PFSK-1 (cell line): ENCODE measurements around the gene SH3BGRL.

Experiments
- POLR2AphosphoS5 ChIP-seq: IDR thresholded peaks from 2 replicates; pipeline ENCODE4 v1.6.1; 2012; ENCODE audit warnings: low read depth, mild to moderate bottlenecking, control low read depth, low read length, moderate library complexity
- TF ChIP-seq, protein P1 (sequence below), 2 experiments: IDR thresholded peaks; 2 replicates each; pipeline versions ENCODE4 v1.6.1 to v1.8.0; 2011 to 2012; ENCODE audit warnings: low read depth in 2 of 2, low read length in 2 of 2, control low read depth in 1 of 2, inconsistent platforms in 1 of 2, mild to moderate bottlenecking in 1 of 2, moderate library complexity in 1 of 2; ENCODE audit not compliant: insufficient read depth in 1 of 2

DNA sequence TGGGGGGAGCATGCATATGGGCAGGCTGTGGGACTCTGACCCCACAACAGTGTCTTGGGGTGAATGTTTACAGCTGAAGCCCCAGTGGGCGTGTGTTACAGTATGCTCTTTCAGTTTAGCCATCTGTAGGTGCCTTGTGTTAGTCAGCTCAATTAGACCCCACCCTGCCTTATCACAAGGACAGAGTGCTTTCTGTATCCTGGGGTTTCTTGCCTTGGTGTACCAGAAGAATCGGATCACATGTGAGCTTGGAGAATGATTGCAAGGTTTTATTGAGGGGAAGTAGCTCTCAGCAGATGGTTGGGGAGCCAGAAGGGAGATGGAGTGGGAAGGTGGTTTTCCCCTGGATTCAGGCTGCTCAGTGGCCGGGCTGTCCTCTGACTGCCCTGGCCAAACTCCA is 27.3 kb downstream of the SH3BGRL start:
- TF ChIP-seq, protein P1, sequence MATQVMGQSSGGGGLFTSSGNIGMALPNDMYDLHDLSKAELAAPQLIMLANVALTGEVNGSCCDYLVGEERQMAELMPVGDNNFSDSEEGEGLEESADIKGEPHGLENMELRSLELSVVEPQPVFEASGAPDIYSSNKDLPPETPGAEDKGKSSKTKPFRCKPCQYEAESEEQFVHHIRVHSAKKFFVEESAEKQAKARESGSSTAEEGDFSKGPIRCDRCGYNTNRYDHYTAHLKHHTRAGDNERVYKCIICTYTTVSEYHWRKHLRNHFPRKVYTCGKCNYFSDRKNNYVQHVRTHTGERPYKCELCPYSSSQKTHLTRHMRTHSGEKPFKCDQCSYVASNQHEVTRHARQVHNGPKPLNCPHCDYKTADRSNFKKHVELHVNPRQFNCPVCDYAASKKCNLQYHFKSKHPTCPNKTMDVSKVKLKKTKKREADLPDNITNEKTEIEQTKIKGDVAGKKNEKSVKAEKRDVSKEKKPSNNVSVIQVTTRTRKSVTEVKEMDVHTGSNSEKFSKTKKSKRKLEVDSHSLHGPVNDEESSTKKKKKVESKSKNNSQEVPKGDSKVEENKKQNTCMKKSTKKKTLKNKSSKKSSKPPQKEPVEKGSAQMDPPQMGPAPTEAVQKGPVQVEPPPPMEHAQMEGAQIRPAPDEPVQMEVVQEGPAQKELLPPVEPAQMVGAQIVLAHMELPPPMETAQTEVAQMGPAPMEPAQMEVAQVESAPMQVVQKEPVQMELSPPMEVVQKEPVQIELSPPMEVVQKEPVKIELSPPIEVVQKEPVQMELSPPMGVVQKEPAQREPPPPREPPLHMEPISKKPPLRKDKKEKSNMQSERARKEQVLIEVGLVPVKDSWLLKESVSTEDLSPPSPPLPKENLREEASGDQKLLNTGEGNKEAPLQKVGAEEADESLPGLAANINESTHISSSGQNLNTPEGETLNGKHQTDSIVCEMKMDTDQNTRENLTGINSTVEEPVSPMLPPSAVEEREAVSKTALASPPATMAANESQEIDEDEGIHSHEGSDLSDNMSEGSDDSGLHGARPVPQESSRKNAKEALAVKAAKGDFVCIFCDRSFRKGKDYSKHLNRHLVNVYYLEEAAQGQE (IDR thresholded peaks at IDR 0.05; ENCODE audit: insufficient read depth in 1 of 2, low read depth in 2 of 2, low read length in 2 of 2) = no peak
- TF ChIP-seq POLR2AphosphoS5 = no peak
